NAMALWA (cell line): Measurements from ENCODE around the gene MED31.
A peak's percentile ranks its signal among the peaks of the same experiment; 100 is the strongest.
"Not testable (repeated sequence)": the region's sequence is repeated elsewhere in the genome, so short reads cannot be mapped to it uniquely, and the experiment has no call there.

ENCODE experiments used
- DNase-seq: peaks from one replicate; pipeline ENCODE4 v3.0.0-alpha.2; 2015; ENCODE audit warnings: low spot score

Gene MED31

GRCh38 chr17:6626616-6627015 is 24.8 kb downstream of the MED31 start:
- DNase-seq: no peak

DNA sequence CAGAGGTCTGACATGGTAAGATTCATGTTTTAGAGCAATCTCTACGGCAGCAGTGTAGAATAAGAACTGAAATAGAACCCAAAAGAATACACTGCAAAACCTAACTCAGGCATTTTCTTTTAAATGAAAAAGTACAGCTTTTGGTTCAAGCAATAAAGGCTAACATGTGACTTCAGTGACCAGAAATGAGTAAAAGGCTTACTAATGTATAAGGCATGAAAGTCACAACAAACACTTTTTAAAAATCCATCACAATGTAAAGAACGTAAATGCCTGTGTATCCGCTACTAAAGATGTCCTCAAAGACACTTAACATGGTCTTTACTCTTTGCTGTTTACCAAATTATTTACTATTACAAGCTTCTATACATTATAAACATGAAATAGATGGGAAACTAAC is 27.5 kb downstream of the MED31 start:
- no peak for DNase-seq

DNA sequence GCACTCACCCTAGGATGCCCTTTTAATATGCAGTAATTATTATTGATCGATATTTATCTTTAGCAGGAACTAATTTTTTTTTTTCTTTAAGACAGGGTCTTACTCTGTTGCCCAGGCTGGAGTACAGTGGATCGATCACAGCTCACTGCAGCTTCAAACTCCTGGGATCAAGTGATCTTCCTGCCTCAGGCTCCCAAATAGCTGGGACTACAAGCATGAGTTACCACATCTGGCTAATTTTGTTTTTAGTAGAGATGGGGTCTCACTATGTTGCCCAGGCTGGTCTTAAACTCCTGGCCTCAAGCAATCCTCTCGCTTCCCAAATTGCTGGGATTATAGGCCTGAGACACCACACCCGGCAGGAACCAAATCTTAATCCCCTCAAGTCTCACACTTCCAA is 40.2 kb downstream of the MED31 start:
- DNase-seq: no peak

DNA sequence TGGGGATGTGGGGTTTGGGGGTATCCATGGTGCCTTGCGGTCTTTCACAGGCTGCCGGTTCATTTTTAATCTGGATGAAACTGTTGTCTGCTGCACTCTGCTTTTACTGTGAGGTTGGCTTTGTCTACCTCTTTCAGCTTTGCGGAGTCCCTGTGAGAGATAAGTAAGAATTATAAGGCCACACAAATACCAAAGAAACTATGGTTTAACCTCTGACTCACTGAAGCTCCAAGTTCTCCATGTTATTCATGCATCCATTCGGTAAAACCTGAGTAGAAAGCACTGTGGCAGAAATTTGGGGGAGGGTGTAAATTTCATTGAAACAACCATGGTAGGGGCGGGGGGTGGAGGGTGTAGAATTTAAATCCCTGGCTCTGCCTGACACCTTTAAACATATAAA is 41.4 kb downstream of the MED31 start:
- DNase-seq: no peak

DNA sequence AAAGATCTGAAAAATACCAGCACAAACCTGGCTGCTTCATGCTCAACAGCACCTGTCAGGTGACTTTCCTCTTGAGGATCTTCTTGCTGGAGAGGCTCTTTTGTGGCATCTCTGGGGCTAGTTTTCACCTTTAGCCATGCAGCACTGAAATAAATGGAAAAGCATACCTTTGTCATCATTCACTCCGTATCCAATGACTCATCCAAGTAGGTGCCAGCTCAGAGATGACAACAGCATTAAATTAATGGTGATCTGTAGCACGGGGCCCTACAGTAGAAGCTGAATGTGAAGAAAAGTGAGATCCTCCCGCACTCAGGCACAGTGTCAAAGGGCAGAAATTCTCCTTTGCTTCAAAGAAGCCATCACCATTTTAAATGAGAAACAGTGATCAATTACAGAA is 43.1 kb downstream of the MED31 start:
- no peak for DNase-seq

GRCh38 chr17:6605142-6605541 is 46.3 kb downstream of the MED31 start:
- no peak for DNase-seq

- DNase-seq: no peak
Measured at GRCh38 chr17:6603744-6604325, 47.6 kb downstream of the MED31 start.

- DNase-seq: no peak
Measured at GRCh38 chr17:6602141-6602540, 49.3 kb downstream of the MED31 start.

GRCh38 chr17:6599364-6599763 is 52.0 kb downstream of the MED31 start:
- DNase-seq: peak; percentile 40

- DNase-seq: no peak
Measured at GRCh38 chr17:6597727-6598126, 53.7 kb downstream of the MED31 start.

GRCh38 chr17:6596941-6597340 is 54.5 kb downstream of the MED31 start:
- DNase-seq: no peak

DNA sequence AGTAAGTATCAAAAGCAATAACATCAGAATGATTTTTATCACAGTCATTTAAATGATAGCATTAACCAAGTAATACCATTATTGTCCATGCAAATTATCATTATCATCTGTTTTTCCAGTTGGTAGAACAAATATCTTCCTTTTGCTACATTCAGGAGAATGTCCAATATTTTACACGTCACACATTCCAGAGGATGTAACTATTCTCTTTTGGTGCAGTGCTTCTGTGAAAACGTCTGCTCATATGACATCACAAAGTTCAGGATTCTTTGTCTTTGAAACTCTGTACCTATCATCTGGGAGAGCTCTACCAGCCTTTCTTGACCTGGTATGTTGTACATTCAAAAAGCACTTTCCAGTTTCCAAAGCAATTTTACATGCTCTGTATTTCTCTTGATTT is 54.9 kb downstream of the MED31 start:
- DNase-seq: no peak

- DNase-seq: no peak
Measured at GRCh38 chr17:6596081-6596480, 55.3 kb downstream of the MED31 start.

- not testable (repeated sequence) for DNase-seq
Measured at GRCh38 chr17:6593371-6593770, 58.0 kb downstream of the MED31 start.
